Measurements from ENCODE around the gene RAD1.

The RAD1 gene

DNA sequence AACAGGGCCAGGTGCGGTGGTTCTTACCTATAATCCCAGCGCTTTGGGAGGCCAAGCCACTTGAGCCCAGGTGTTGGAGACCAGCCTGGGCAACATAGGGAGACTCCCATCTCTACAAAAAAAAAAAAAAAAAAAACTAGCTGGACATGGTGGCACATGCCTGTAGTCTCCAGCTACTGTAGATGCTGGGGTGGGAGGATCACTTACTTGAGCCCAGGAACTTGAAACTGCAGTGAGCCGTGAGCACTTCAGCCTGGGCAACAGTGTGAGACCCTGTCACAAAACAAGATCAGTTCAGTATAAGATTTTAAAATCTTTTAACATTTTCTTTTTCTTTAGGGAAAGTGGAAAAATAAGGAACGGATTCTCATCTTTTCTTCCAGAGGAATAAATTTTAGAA, 2.7 kb upstream of the RAD1 start:
- TF ChIP-seq EZH2 (IDR thresholded peaks at IDR 0.05; ENCODE audit: borderline replicate concordance, low read depth, low read length, severe bottlenecking) (no peak), CTCF (IDR thresholded peaks at IDR 0.05; ENCODE audit: borderline replicate concordance, extremely low read depth, low read length, poor library complexity, severe bottlenecking) (no peak)
- peaks cover 90% of the 10 kb centered on the region for H3K79me2 ChIP-seq (ENCODE audit: insufficient read depth, low read length)
- H2AFZ ChIP-seq (ENCODE audit: low read depth, low read length) = no peak overlapping the region
- H3K4me2 ChIP-seq (ENCODE audit: insufficient read depth, low read length) = peak overlapping the region; percentile 80
- H3K4me3 ChIP-seq (ENCODE audit: low read depth in 1 of 2, low read length in 2 of 2) = peak overlapping the region in 1 of 2 experiments; percentile 36; a peak in 2 of 4 replicates
- H3K9ac ChIP-seq (ENCODE audit: low read depth, low read length) = peak overlapping the region; percentile 76
- DNase-seq (no peak), ATAC-seq (ENCODE audit: insufficient read depth, low read depth) (no peak)
- no peak overlapping the region for H3K27ac ChIP-seq (ENCODE audit: low read length)
- H3K27me3 ChIP-seq (ENCODE audit: insufficient read depth, low read length, poor library complexity) = no peaks in the 10 kb centered on the region
- H4K20me1 ChIP-seq (ENCODE audit: insufficient read depth, low read length) = peaks cover 18% of the 10 kb centered on the region
- peaks cover 40% of the 10 kb centered on the region for H3K4me1 ChIP-seq (ENCODE audit: insufficient read depth, low read length)
- H3K9me3 ChIP-seq (ENCODE audit: insufficient read depth, low read length, severe bottlenecking) = no peaks in the 10 kb centered on the region
- peaks cover 62% of the 10 kb centered on the region for H3K36me3 ChIP-seq (ENCODE audit: insufficient read depth, low read length)

DNA sequence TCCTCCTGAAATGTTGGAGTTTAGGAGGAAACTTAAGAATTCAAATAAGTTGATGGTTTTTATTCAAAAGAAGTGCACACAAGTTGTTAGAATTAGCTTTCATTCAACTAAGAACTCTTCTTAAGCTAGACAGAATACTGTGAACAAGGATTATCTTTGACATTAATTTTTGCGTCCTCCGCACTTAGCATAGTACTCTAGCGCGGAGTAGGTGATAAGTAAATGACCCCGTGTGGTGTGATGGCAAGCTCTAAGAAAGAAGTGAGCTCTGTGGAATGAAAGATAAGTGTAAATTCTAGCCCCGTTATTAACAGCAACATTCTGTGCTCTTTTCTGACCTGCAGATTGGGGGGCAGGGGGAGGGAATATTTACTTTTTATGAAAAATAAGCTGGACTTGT, 1.2 kb upstream of the RAD1 start:
- ATAC-seq (ENCODE audit: insufficient read depth, low read depth) (no peak), DNase-seq (no peak)
- Histone ChIP-seq H3K4me2 (ENCODE audit: insufficient read depth, low read length) (peak overlapping the region; percentile 80), H4K20me1 (ENCODE audit: insufficient read depth, low read length) (peaks cover 18% of the 10 kb centered on the region), H3K9ac (ENCODE audit: low read depth, low read length) (peak overlapping the region; percentile 76), H3K9me3 (ENCODE audit: insufficient read depth, low read length, severe bottlenecking) (no peaks in the 10 kb centered on the region), H2AFZ (ENCODE audit: low read depth, low read length) (no peak overlapping the region), H3K36me3 (ENCODE audit: insufficient read depth, low read length) (peaks cover 57% of the 10 kb centered on the region), H3K4me3 (ENCODE audit: low read depth in 1 of 2, low read length in 2 of 2) (peak overlapping the region; percentile 72 to 82), H3K27me3 (ENCODE audit: insufficient read depth, low read length, poor library complexity) (no peaks in the 10 kb centered on the region), H3K4me1 (ENCODE audit: insufficient read depth, low read length) (peaks cover 42% of the 10 kb centered on the region), H3K27ac (ENCODE audit: low read length) (peak overlapping the region; percentile 85), H3K79me2 (ENCODE audit: insufficient read depth, low read length) (peaks cover 98% of the 10 kb centered on the region)
- TF ChIP-seq EZH2 (IDR thresholded peaks at IDR 0.05; ENCODE audit: borderline replicate concordance, low read depth, low read length, severe bottlenecking) (no peak), CTCF (IDR thresholded peaks at IDR 0.05; ENCODE audit: borderline replicate concordance, extremely low read depth, low read length, poor library complexity, severe bottlenecking) (no peak)

DNA sequence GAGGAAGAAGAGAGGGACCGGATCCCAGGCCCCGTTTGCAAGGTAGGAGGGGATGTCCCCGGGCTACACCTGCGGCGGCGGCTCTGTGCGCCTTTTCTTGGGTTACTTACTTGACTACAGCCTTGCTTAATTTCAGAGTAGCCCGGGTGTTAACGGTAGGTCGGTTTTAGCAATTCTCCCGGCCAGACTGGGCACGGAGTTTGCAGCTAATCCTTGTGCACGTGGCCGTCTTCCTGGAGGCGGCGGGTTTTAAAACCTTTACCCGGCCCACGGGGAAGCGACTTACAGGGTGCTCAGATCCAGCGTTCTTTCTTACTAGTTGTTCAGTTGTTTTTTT, 520 bp upstream of the RAD1 start:
- Histone ChIP-seq H3K79me2 (ENCODE audit: insufficient read depth, low read length) (peaks cover 91% of the 10 kb centered on the region), H3K27me3 (ENCODE audit: insufficient read depth, low read length, poor library complexity) (no peaks in the 10 kb centered on the region), H3K36me3 (ENCODE audit: insufficient read depth, low read length) (peaks cover 57% of the 10 kb centered on the region), H3K4me1 (ENCODE audit: insufficient read depth, low read length) (peaks cover 42% of the 10 kb centered on the region), H3K9ac (ENCODE audit: low read depth, low read length) (peak overlapping the region; percentile 76), H4K20me1 (ENCODE audit: insufficient read depth, low read length) (peaks cover 18% of the 10 kb centered on the region), H2AFZ (ENCODE audit: low read depth, low read length) (peak overlapping the region; percentile 72), H3K27ac (ENCODE audit: low read length) (peak overlapping the region; percentile 85), H3K9me3 (ENCODE audit: insufficient read depth, low read length, severe bottlenecking) (no peaks in the 10 kb centered on the region), H3K4me3 (ENCODE audit: low read depth in 1 of 2, low read length in 2 of 2) (peak overlapping the region; percentile 72 to 82), H3K4me2 (ENCODE audit: insufficient read depth, low read length) (peak overlapping the region; percentile 80; the same call in 1 of the 2 replicates)
- peak; percentile 9; the same call in 2 of the 3 replicates for ATAC-seq (ENCODE audit: insufficient read depth, low read depth)
- TF ChIP-seq EZH2 (IDR thresholded peaks at IDR 0.05; ENCODE audit: borderline replicate concordance, low read depth, low read length, severe bottlenecking) (no peak), CTCF (IDR thresholded peaks at IDR 0.05; ENCODE audit: borderline replicate concordance, extremely low read depth, low read length, poor library complexity, severe bottlenecking) (no peak)
- no peak for DNase-seq

All from DND-41 (cell line).